Activated naive CD4-positive, alpha-beta T cell treated with anti-CD3 and anti-CD28 coated beads, Interleukin-2, amount 10 ng/mL, durations not matched to agents 5 hours and 36 hours (primary cell): ENCODE measurements around the gene PPP1R3D. TPM values are rescaled to one million over a fixed set of nuclear protein-coding genes. Genes with fewer than 3 reads are reported as not detected.

Experiments used
- total RNA-seq, 2 experiments: library from RNA; stranded (reverse); gene quantifications; one replicate each; pipeline ENCODE4 v1.2.3, GENCODE V29; 2021

PPP1R3D gene, protein sequence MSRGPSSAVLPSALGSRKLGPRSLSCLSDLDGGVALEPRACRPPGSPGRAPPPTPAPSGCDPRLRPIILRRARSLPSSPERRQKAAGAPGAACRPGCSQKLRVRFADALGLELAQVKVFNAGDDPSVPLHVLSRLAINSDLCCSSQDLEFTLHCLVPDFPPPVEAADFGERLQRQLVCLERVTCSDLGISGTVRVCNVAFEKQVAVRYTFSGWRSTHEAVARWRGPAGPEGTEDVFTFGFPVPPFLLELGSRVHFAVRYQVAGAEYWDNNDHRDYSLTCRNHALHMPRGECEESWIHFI
- total RNA-seq = 1 to 10 TPM; 7.7 to 8.1 TPM

DNA sequence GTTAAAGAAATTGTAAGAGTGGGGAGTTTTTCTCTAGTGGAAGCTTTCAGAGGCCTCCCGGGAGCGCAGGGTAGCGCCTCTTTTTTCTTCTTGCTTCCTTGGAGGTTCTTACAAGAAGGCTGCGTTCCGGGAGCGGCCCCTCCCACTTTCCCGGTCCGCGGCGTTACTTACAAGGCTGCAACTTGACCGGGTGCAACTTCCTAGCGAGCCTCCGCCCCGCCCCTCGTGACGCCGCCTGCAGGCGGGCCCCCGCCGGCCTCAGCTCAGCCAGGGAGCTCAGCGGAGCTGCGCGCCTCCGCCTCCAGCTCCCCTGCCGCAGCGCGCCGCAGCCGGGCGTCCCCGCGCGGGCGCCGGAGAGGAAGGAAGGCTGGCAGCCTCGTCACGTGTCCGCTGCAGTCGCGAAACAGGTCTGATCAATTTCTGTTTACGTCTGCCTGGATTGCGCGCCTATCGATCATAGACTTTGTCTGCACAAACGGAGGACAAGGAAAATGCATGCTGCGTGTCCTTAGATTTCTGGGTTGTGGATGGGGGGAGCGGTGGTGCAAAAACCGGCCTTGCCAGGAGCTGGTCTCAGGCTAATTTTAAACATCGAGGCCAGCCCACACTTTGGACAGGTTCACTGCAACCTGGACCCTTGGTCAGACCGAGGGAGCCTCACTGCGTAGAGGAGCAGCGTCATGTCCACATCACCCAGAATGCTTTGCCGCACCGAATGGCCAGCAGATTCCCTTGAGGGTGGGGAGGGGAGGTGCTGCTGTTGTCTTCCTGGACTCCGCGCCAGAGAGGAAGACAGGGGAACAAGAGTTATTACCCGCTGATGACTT, at the start of gene PPP1R3D, which contains the start of gene FAM217B:
Gene PPP1R3D (minus strand): TSS at position 177 of the 827 bp plus-strand sequence. CDS start 374 bp downstream, outside the sequence.
Gene FAM217B (plus strand): TSS at position 261 of the 827 bp plus-strand sequence. CDS start 3,555 bp downstream, outside the sequence.

DNA sequence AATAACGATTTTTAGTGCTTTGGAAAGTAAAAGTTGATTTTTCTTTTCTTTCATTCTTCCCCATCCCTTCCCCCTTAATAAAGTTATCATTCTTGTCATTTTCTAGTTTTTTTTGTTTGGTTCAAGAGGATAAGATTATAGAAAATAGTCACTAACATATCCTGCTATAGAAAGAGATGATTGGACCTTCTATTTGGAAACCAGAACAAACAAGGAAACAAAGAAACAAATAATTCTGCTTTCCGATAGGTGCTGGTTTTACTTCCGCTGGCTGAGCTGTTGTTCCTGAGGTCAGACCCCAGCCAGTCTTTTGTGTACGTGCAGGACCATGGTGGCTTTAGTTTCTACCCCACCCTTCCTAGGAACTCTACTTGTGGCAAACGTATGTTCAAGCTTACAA, 18.0 kb upstream of the PPP1R3D start, which contains the start of gene CDH26:
Gene CDH26 (plus strand): TSS at position 301 of the 400 bp plus-strand sequence. CDS start 304 bp downstream, outside the sequence.

DNA sequence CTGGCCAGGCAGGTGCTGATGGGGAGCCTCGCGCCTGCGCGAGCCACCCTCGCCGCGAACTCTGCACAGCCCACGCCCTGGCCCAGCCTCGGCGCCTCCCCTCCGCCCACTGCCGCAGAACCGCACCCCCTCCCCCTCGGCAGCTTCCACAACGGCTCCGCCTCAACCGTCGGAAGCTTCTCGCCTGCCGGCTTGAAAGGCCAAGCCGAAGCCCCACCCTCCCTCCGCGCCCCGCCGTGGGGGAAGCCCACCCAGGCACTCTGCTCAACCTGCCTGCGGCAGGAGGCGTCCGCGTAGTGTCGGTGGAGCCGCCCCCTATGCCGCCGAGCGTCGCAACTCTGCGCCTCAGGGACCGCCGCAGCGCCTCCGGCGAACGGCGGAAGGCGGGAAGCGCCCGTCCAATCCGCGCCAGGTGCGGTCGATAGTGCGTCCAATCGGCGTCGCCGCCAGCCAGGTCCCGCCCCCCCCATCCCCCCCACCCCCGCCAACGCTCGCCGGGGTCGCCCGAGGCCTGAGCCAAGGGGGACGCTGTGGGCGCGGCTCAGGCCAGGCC, 6.7 kb downstream of the PPP1R3D start, which contains the start of gene SYCP2:
Gene SYCP2 (minus strand): TSS at position 342 of the 553 bp plus-strand sequence. CDS start 11,224 bp downstream, outside the sequence.

Other genes with a start within 250 kb of the PPP1R3D start
- gene SYCP2, start 6.7 kb downstream of the PPP1R3D start, total RNA-seq = 1 to 10 TPM; 4.4 to 4.8 TPM
- 10 to 100 TPM; 29.7 to 32.1 TPM for gene FAM217B, start 84 bp upstream of the PPP1R3D start, total RNA-seq
- gene CDH26, start 18.1 kb upstream of the PPP1R3D start, total RNA-seq = 1 to 10 TPM in 1 of 2 experiments, under 1 TPM in 1; 0.58 to 1.0 TPM